ENCODE results near the gene JPH3. TPM values are rescaled to one million over a fixed set of nuclear protein-coding genes. Genes with fewer than 3 reads are reported as not detected.

JPH3 gene
- polyA plus RNA-seq, 1 donor (not counting 4 experiments of a cell fraction or from before 2014, with no cell fraction given) = not detected

- Histone ChIP-seq H3K4me1 (ENCODE audit: control insufficient read depth, extremely low read depth, insufficient read depth, low read length) (no peaks in the 10 kb centered on the region), H3K36me3 (ENCODE audit: control insufficient read depth in 2 of 2, extremely low read depth in 1 of 2, insufficient read depth in 2 of 2, low read length in 2 of 2) (no peaks in the 10 kb centered on the region), H3K9me3 (ENCODE audit: control insufficient read depth, low read depth, low read length) (no peaks in the 10 kb centered on the region), H3K27me3 (ENCODE audit: control insufficient read depth, extremely low read depth, insufficient read depth, low read length) (peaks cover 41% of the 10 kb centered on the region), H4K20me1 (ENCODE audit: control insufficient read depth, extremely low read depth, insufficient read depth, low read length) (no peaks in the 10 kb centered on the region), H2AFZ (ENCODE audit: control insufficient read depth, low read length) (no peak overlapping the region), H3K9me1 (ENCODE audit: control insufficient read depth, extremely low read depth, insufficient read depth, low read length) (no peaks in the 10 kb centered on the region), H3K27ac (ENCODE audit: control insufficient read depth, insufficient read depth, low read length) (no peak overlapping the region), H3K4me2 (ENCODE audit: control insufficient read depth, extremely low read depth, insufficient read depth, low read depth, low read length) (no peak overlapping the region), H3K9ac (ENCODE audit: control insufficient read depth, extremely low read depth, insufficient read depth, low read length) (no peak overlapping the region), H3K4me3 (ENCODE audit: control insufficient read depth in 2 of 3, extremely low read depth in 1 of 3, insufficient read depth in 2 of 3, low read depth in 1 of 3, low read length in 3 of 3) (no peak overlapping the region), H3K79me2 (ENCODE audit: control insufficient read depth, insufficient read depth, low read length) (no peaks in the 10 kb centered on the region)
- DNase-seq (ENCODE audit: low read depth, low spot score) (no peak), FAIRE-seq (no peak)
- dilution Hi-C loops (cut with MboI; ENCODE audit: extremely low pct_ligation_motif_present, low sequenced_read_pairs) = no loop called here
- no peak for TF ChIP-seq EZH2 (IDR thresholded peaks at IDR 0.05; ENCODE audit: low read length)
Observed at GRCh38 chr16:87644596-87644995, 42.3 kb downstream of the JPH3 start.

- H3K27me3 ChIP-seq (ENCODE audit: control insufficient read depth, extremely low read depth, insufficient read depth, low read length) = peaks cover 43% of the 10 kb centered on the region
- no peaks in the 10 kb centered on the region for H4K20me1 ChIP-seq (ENCODE audit: control insufficient read depth, extremely low read depth, insufficient read depth, low read length)
- H3K4me3 ChIP-seq (ENCODE audit: control insufficient read depth in 2 of 3, extremely low read depth in 1 of 3, insufficient read depth in 2 of 3, low read depth in 1 of 3, low read length in 3 of 3) = no peak overlapping the region
- H3K4me2 ChIP-seq (ENCODE audit: control insufficient read depth, extremely low read depth, insufficient read depth, low read depth, low read length) = no peak overlapping the region
- dilution Hi-C loops (cut with MboI; ENCODE audit: extremely low pct_ligation_motif_present, low sequenced_read_pairs) = no loop called here
- H3K4me1 ChIP-seq (ENCODE audit: control insufficient read depth, extremely low read depth, insufficient read depth, low read length) = no peaks in the 10 kb centered on the region
- TF ChIP-seq CTCF (optimal IDR thresholded peaks at IDR 0.05 in 1 of 3, IDR thresholded peaks at IDR 0.05 in 1 of 3, conservative IDR thresholded peaks at IDR 0.05 in 1 of 3; ENCODE audit: extremely low read depth in 1 of 3, insufficient read depth in 2 of 3, low read length in 3 of 3) (no peak), EZH2 (IDR thresholded peaks at IDR 0.05; ENCODE audit: low read length) (no peak)
- H3K79me2 ChIP-seq (ENCODE audit: control insufficient read depth, insufficient read depth, low read length) = no peaks in the 10 kb centered on the region
- H3K27ac ChIP-seq (ENCODE audit: control insufficient read depth, insufficient read depth, low read length) = no peak overlapping the region
- no peak for FAIRE-seq
- DNase-seq (ENCODE audit: low read depth, low spot score) = no peak
- H3K9ac ChIP-seq (ENCODE audit: control insufficient read depth, extremely low read depth, insufficient read depth, low read length) = no peak overlapping the region
- no peaks in the 10 kb centered on the region for H3K36me3 ChIP-seq (ENCODE audit: control insufficient read depth in 2 of 2, extremely low read depth in 1 of 2, insufficient read depth in 2 of 2, low read length in 2 of 2)
- no peaks in the 10 kb centered on the region for H3K9me3 ChIP-seq (ENCODE audit: control insufficient read depth, low read depth, low read length)
- no peaks in the 10 kb centered on the region for H3K9me1 ChIP-seq (ENCODE audit: control insufficient read depth, extremely low read depth, insufficient read depth, low read length)
- no peak overlapping the region for H2AFZ ChIP-seq (ENCODE audit: control insufficient read depth, low read length)
Observed at GRCh38 chr16:87645802-87646201, 43.5 kb downstream of the JPH3 start.
